ENCODE measurements around the gene GMPR. TPM values are rescaled to one million over a fixed set of nuclear protein-coding genes. Genes with fewer than 3 reads are reported as not detected.

Gene GMPR
- total RNA-seq, 1 experiment from 2014 or later = 24.0 TPM

DNA sequence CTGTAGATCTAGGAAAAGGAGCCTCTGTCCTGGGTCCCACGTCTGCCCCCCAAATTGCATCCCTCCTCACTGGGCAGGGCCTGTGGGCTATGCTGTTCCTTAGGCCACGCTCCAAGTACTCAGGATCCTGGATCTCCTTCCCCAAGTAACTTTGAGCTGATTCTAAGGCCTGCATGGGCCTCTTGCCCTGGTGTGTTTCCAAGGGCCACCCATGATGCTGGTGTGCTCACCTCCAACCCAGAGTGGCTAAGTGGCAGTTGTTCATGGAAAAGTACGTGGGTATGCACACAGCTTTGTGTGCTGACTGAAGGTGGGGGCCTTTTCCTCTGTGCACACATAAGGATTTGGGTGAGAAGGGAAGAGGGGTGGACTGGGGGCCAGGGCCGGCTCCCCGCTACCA lies 5.3 kb downstream of the GMPR start:
- H3K4me3 ChIP-seq (replicated peaks in 1 of 2; ENCODE audit: low read depth in 1 of 2, low read length in 2 of 2) = no peak overlapping the region
- H3K9ac ChIP-seq (ENCODE audit: low read length) = no peak overlapping the region
- peaks cover 7% of the 10 kb centered on the region; the same call in 1 of the 2 replicates for H3K79me2 ChIP-seq (ENCODE audit: insufficient read depth, low read length)
- TF ChIP-seq SIN3A (IDR thresholded peaks at IDR 0.05; ENCODE audit: low read depth) = no peak
- no peak for TF ChIP-seq EZH2phosphoT487 (IDR thresholded peaks at IDR 0.05; ENCODE audit: borderline replicate concordance)
- no peak for TF ChIP-seq YY1 (IDR thresholded peaks at IDR 0.05; ENCODE audit: extremely low read depth, insufficient replicate concordance, low read depth, low read length)
- TF ChIP-seq, protein P1, sequence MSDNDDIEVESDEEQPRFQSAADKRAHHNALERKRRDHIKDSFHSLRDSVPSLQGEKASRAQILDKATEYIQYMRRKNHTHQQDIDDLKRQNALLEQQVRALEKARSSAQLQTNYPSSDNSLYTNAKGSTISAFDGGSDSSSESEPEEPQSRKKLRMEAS (IDR thresholded peaks at IDR 0.05) = no peak
- TF ChIP-seq, protein P2, sequence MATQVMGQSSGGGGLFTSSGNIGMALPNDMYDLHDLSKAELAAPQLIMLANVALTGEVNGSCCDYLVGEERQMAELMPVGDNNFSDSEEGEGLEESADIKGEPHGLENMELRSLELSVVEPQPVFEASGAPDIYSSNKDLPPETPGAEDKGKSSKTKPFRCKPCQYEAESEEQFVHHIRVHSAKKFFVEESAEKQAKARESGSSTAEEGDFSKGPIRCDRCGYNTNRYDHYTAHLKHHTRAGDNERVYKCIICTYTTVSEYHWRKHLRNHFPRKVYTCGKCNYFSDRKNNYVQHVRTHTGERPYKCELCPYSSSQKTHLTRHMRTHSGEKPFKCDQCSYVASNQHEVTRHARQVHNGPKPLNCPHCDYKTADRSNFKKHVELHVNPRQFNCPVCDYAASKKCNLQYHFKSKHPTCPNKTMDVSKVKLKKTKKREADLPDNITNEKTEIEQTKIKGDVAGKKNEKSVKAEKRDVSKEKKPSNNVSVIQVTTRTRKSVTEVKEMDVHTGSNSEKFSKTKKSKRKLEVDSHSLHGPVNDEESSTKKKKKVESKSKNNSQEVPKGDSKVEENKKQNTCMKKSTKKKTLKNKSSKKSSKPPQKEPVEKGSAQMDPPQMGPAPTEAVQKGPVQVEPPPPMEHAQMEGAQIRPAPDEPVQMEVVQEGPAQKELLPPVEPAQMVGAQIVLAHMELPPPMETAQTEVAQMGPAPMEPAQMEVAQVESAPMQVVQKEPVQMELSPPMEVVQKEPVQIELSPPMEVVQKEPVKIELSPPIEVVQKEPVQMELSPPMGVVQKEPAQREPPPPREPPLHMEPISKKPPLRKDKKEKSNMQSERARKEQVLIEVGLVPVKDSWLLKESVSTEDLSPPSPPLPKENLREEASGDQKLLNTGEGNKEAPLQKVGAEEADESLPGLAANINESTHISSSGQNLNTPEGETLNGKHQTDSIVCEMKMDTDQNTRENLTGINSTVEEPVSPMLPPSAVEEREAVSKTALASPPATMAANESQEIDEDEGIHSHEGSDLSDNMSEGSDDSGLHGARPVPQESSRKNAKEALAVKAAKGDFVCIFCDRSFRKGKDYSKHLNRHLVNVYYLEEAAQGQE (IDR thresholded peaks at IDR 0.05; ENCODE audit: low read depth) = no peak
- no peak for TF ChIP-seq RAD21 (IDR thresholded peaks at IDR 0.05; ENCODE audit: low read depth)
- no peak for TF ChIP-seq JUND (IDR thresholded peaks at IDR 0.05)
- TF ChIP-seq POLR2A (IDR thresholded peaks at IDR 0.05; ENCODE audit: borderline replicate concordance, extremely low read depth, insufficient read depth, insufficient read length) = no peak
- TF ChIP-seq, protein P3, sequence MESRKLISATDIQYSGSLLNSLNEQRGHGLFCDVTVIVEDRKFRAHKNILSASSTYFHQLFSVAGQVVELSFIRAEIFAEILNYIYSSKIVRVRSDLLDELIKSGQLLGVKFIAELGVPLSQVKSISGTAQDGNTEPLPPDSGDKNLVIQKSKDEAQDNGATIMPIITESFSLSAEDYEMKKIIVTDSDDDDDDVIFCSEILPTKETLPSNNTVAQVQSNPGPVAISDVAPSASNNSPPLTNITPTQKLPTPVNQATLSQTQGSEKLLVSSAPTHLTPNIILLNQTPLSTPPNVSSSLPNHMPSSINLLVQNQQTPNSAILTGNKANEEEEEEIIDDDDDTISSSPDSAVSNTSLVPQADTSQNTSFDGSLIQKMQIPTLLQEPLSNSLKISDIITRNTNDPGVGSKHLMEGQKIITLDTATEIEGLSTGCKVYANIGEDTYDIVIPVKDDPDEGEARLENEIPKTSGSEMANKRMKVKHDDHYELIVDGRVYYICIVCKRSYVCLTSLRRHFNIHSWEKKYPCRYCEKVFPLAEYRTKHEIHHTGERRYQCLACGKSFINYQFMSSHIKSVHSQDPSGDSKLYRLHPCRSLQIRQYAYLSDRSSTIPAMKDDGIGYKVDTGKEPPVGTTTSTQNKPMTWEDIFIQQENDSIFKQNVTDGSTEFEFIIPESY (IDR thresholded peaks at IDR 0.05; ENCODE audit: extremely low read depth, insufficient replicate concordance, low read length) = no peak
- TF ChIP-seq ZFX (IDR thresholded peaks at IDR 0.05) = no peak
- no peak for TF ChIP-seq ELF1 (IDR thresholded peaks at IDR 0.05; ENCODE audit: borderline replicate concordance, low read depth)
- no peak for TF ChIP-seq FOSL1 (IDR thresholded peaks at IDR 0.05; ENCODE audit: low read depth)
- no peak for TF ChIP-seq CEBPB (IDR thresholded peaks at IDR 0.05; ENCODE audit: low read depth)
- no peak for TF ChIP-seq EGR1 (IDR thresholded peaks at IDR 0.05; ENCODE audit: low read depth)
- RAD21 ChIA-PET (ENCODE audit: low non-redundant PET in 1 of 2, low total read pairs in 2 of 2, uncharacterized antibody in 2 of 2, unreplicated experiment in 2 of 2) = no interaction called here
- intact Hi-C loops (cut with micrococcal nuclease) = no loop called here
- CTCF ChIA-PET = no interaction called here
- H2AFZ ChIP-seq (ENCODE audit: low read depth, low read length, poor library complexity, severe bottlenecking) = no peak overlapping the region
- no peaks in the 10 kb centered on the region for H3K9me2 ChIP-seq (ENCODE audit: insufficient read depth)
- no peaks in the 10 kb centered on the region for H3K27me3 ChIP-seq (ENCODE audit: insufficient read depth, low read length)
- H3K4me1 ChIP-seq (ENCODE audit: control insufficient read depth in 1 of 2, insufficient read depth in 2 of 2, low read length in 2 of 2) = peaks cover 5 to 6% of the 10 kb centered on the region in 2 experiments
- POLR2A ChIA-PET = no interaction called here
- no peaks in the 10 kb centered on the region for H4K20me1 ChIP-seq (ENCODE audit: insufficient read depth)
- DNase-seq (ENCODE audit: low read depth, low spot score) (no peak), ATAC-seq (no peak)
- H3K27ac ChIP-seq (ENCODE audit: low read depth, low read length) = no peak overlapping the region
- no TSS peak for BruUV-seq (replicated peaks)
- no peak overlapping the region for H3K4me2 ChIP-seq (ENCODE audit: low read length)
- H3K36me3 ChIP-seq (ENCODE audit: control insufficient read depth in 1 of 2, insufficient read depth in 2 of 2, low read length in 2 of 2) = peaks cover 0 to 8% of the 10 kb centered on the region in 2 experiments; a peak in 3 of 4 replicates
- no peaks in the 10 kb centered on the region for H3K9me3 ChIP-seq (ENCODE audit: control insufficient read depth in 1 of 2, insufficient read depth in 1 of 2, low read depth in 1 of 2, low read length in 2 of 2)
